22Rv1 (cell line): Measurements from ENCODE around the gene NEDD4L.

ENCODE experiments used
- ZFX ChIP-seq: fragments of 450-650 bp; IDR thresholded peaks from 2 replicates; pipeline ENCODE4 v1.6.1; 2017; ENCODE audit warnings: antibody characterized with exemption, borderline replicate concordance
- TF ChIP-seq, protein P1 (sequence below): fragments of 450-650 bp; IDR thresholded peaks from 2 replicates; pipeline ENCODE4 v1.5.1; 2017; ENCODE audit warnings: mild to moderate bottlenecking

DNA sequence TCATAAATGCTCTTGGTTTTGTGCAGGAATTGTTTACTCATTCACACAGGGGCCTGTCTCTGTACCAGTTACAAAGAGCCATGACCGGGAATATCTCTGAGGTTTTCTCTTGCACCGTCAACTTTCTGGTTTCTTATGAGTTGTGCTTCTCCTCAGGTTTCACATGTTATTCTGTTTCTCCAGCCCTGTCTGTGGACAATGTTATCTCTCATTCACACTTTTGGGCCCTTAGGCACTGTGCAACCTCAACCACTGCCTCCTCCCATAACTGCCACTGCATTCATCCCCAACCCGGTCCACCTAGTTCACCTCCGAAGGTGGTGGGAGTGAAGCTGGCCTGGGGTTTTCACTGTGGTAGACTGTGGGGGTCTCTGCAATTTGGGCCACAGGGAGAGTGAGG lies 22.5 kb upstream of the NEDD4L start:
- TF ChIP-seq, protein P1, sequence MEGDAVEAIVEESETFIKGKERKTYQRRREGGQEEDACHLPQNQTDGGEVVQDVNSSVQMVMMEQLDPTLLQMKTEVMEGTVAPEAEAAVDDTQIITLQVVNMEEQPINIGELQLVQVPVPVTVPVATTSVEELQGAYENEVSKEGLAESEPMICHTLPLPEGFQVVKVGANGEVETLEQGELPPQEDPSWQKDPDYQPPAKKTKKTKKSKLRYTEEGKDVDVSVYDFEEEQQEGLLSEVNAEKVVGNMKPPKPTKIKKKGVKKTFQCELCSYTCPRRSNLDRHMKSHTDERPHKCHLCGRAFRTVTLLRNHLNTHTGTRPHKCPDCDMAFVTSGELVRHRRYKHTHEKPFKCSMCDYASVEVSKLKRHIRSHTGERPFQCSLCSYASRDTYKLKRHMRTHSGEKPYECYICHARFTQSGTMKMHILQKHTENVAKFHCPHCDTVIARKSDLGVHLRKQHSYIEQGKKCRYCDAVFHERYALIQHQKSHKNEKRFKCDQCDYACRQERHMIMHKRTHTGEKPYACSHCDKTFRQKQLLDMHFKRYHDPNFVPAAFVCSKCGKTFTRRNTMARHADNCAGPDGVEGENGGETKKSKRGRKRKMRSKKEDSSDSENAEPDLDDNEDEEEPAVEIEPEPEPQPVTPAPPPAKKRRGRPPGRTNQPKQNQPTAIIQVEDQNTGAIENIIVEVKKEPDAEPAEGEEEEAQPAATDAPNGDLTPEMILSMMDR = no peak
- TF ChIP-seq ZFX = no peak
